Uterus (tissue), 2 donors: ENCODE results near the gene ASIC4.

Source experiments
- POLR2A ChIP-seq, 2 donors: fragments of 450-650 bp; IDR thresholded peaks; one replicate each; pipeline ENCODE4 v1.6.1; 2016; ENCODE audit warnings: antibody characterized with exemption in 2 of 2, mild to moderate bottlenecking in 1 of 2, moderate library complexity in 1 of 2
- TF ChIP-seq, protein P1 (sequence below), 4 experiments: fragments of 200-600 bp in 2 of 4; fragments of 450-650 bp in 2 of 4; sonication (generic) in 2 of 4; IDR thresholded peaks; one replicate each; pipeline ENCODE4 v1.5.1; 2016 to 2019; ENCODE audit warnings: antibody characterized with exemption in 4 of 4, mild to moderate bottlenecking in 2 of 4, moderate library complexity in 1 of 4

DNA sequence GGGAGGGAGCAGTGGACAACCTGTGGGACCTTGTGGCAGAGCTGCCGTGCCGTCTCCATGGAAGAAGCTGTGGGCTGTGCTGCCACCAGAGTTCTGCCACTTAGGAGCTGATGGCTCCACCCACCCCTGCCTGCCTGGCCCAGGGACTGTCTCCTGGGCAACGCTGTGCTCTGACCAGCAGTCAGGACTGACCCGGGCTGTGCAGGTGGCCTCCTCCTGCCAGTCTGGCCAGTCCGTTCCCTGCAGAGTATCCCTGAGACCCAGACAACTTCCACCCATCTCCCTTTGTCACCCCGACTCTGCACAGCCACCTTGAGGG, 12.8 kb downstream of the ASIC4 start:
- TF ChIP-seq, protein P1, sequence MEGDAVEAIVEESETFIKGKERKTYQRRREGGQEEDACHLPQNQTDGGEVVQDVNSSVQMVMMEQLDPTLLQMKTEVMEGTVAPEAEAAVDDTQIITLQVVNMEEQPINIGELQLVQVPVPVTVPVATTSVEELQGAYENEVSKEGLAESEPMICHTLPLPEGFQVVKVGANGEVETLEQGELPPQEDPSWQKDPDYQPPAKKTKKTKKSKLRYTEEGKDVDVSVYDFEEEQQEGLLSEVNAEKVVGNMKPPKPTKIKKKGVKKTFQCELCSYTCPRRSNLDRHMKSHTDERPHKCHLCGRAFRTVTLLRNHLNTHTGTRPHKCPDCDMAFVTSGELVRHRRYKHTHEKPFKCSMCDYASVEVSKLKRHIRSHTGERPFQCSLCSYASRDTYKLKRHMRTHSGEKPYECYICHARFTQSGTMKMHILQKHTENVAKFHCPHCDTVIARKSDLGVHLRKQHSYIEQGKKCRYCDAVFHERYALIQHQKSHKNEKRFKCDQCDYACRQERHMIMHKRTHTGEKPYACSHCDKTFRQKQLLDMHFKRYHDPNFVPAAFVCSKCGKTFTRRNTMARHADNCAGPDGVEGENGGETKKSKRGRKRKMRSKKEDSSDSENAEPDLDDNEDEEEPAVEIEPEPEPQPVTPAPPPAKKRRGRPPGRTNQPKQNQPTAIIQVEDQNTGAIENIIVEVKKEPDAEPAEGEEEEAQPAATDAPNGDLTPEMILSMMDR (IDR thresholded peaks at IDR 0.05): no peak
- TF ChIP-seq POLR2A (IDR thresholded peaks at IDR 0.05): no peak
